Spleen (tissue), 11 donors: ENCODE measurements around the gene UBQLN4. TPM values are rescaled to one million over a fixed set of nuclear protein-coding genes. Genes with fewer than 3 reads are reported as not detected.

Experiments
- DNase-seq: peaks from one replicate; pipeline ENCODE4 v3.0.0-alpha.2; 2020
- H3K27ac ChIP-seq, 8 donors: fragments of 200-600 bp; sonication (generic) in 7 of 8; 1 replicate in 4 of 8; 2 replicates in 4 of 8; pipeline versions ENCODE4 v1.5.0 to v1.8.0; 2016 to 2021; ENCODE audit warnings: inconsistent platforms in 4 of 8, mild to moderate bottlenecking in 4 of 8, moderate library complexity in 1 of 8
- H3K27me3 ChIP-seq, 7 donors: fragments of 200-600 bp; sonication (generic) in 6 of 7; replicated peaks in 1 of 7; 1 replicate in 4 of 7; 2 replicates in 3 of 7; pipeline versions ENCODE4 v1.5.0 to v1.8.0; 2016 to 2021; ENCODE audit warnings: inconsistent platforms in 3 of 7, mild to moderate bottlenecking in 1 of 7
- H3K36me3 ChIP-seq, 6 donors: fragments of 200-600 bp; sonication (generic) in 5 of 6; 1 replicate in 4 of 6; 2 replicates in 2 of 6; pipeline versions ENCODE4 v1.5.0 to v1.8.0; 2016 to 2021; ENCODE audit warnings: inconsistent platforms in 2 of 6
- H3K4me1 ChIP-seq, 6 donors: fragments of 200-600 bp; sonication (generic) in 5 of 6; 1 replicate in 3 of 6; 2 replicates in 3 of 6; pipeline versions ENCODE4 v1.5.0 to v1.8.0; 2016 to 2021; ENCODE audit warnings: inconsistent platforms in 3 of 6
- H3K4me3 ChIP-seq, 8 donors: fragments of 200-600 bp; sonication (generic) in 7 of 8; 1 replicate in 4 of 8; 2 replicates in 4 of 8; pipeline versions ENCODE4 v1.5.0 to v1.8.0; 2016 to 2021; ENCODE audit warnings: inconsistent platforms in 4 of 8, mild to moderate bottlenecking in 4 of 8, moderate library complexity in 2 of 8
- H3K9me3 ChIP-seq, 8 donors: fragments of 200-600 bp; sonication (generic) in 7 of 8; 1 replicate in 4 of 8; 2 replicates in 4 of 8; pipeline versions ENCODE4 v1.5.0 to v1.8.0; 2016 to 2021; ENCODE audit warnings: inconsistent platforms in 4 of 8
- CTCF ChIP-seq, 11 experiments: fragments of 200-600 bp in 7 of 11; fragments of 450-650 bp in 4 of 11; sonication (generic) in 4 of 11; IDR thresholded peaks in 8 of 11; conservative IDR thresholded peaks in 3 of 11; 1 replicate in 7 of 11; 2 replicates in 4 of 11; pipeline versions ENCODE4 v1.4.0 to v1.8.0; 2016 to 2021; ENCODE audit warnings: antibody characterized with exemption in 11 of 11, inconsistent platforms in 4 of 11, mild to moderate bottlenecking in 1 of 11
- POLR2A ChIP-seq, 3 donors: fragments of 450-650 bp; IDR thresholded peaks; one replicate each; pipeline ENCODE4 v1.5.1; 2017; ENCODE audit warnings: antibody characterized with exemption in 3 of 3, mild to moderate bottlenecking in 1 of 3
- POLR2AphosphoS5 ChIP-seq, 3 donors: sonication (generic); formaldehyde crosslinking; IDR thresholded peaks; one replicate each; pipeline ENCODE4 v1.5.1; 2017; ENCODE audit warnings: antibody characterized with exemption in 3 of 3
- WGBS, 5 donors: extraction: QIAGEN DNeasy Blood & Tissue Kit in 3 of 5; methylation state at CpG; one replicate each; pipeline versions ENCODE4 v1.1.5 to v1.1.7; 2013 to 2018; 5-methylcytosine and 5-hydroxymethylcytosine counted together
- intact Hi-C: fragments of 100-400 bp; cut with DNase I; formaldehyde crosslinking; loops from one replicate; pipeline ENCODE4 v1.15.0; 2023; ENCODE audit warnings: low total_unique reads
- polyA plus RNA-seq, 3 donors: library from polyadenylated mRNA; stranded (reverse); fragments of 200-250 nt; gene quantifications; one replicate each; pipeline ENCODE4 v1.2.1, GENCODE V29; 2013
- total RNA-seq, 7 donors: library from RNA; depleted of rRNA in 3 of 7; stranded (reverse); fragments of >200 nt in 3 of 7; fragmentation: NEBNext Ultra II Directional in 4 of 7; extraction: Animal tissue kit (Norgen Biotek cat#: 25700) in 4 of 7; gene quantifications; one replicate each; pipeline versions ENCODE4 v1.1.0 to v1.2.1, GENCODE V29; 2016 to 2021
- donor health status: healthy with polysubstance abuse.
- donor health status: DM: no; HTN: no; CAD: no; lungs with moderate emphysema.
- donor health status: DM: no; HTN: no; CAD: no.
- donor health status: Bipolar disorder and iron deficiency.
- donor health status: healthy.
- donor health status: DM: no; HTN: no; CAD: no.
- donor health status: DM: yes; HTN: yes; CAD: no.

UBQLN4 gene
- total and polyA plus RNA-seq, 10 donors, result 11.2 to 26.4 (median 19.5) TPM

- Histone ChIP-seq H3K36me3 (peaks cover 3 to 41% (median 32%) of the 10 kb centered on the region in 6 donors), H3K27me3 (no peaks in the 10 kb centered on the region), H3K9me3 (no peaks in the 10 kb centered on the region), H3K4me3 (no peak overlapping the region), H3K4me1 (peaks cover 0 to 11% (median 0%) of the 10 kb centered on the region in 6 donors), H3K27ac (peak overlapping the region in 3 of 8 donors; percentile 4 to 51 (median 11))
- 52 to 63% (median 61%) methylated on average over 4 of the region's 4 CpGs for whole genome bisulfite sequencing, 5 donors
- no peak for TF ChIP-seq CTCF (IDR thresholded peaks at IDR 0.05 in 8 of 11, conservative IDR thresholded peaks at IDR 0.05 in 3 of 11)
- no peak for TF ChIP-seq POLR2A (IDR thresholded peaks at IDR 0.05)
- DNase-seq, result peak; percentile 44
- intact Hi-C loops, result no loop called here
Observed at GRCh38 chr1:156004843-156005584, 48.6 kb downstream of the UBQLN4 start.

GRCh38 chr1:156003923-156004188, 49.7 kb downstream of the UBQLN4 start:
- Histone ChIP-seq H3K4me3 (no peak overlapping the region), H3K4me1 (peaks cover 0 to 11% (median 0%) of the 10 kb centered on the region in 6 donors), H3K9me3 (no peaks in the 10 kb centered on the region), H3K36me3 (peaks cover 0 to 29% (median 21%) of the 10 kb centered on the region in 6 donors), H3K27me3 (no peaks in the 10 kb centered on the region), H3K27ac (no peak overlapping the region)
- TF ChIP-seq POLR2A (IDR thresholded peaks at IDR 0.05) (no peak), CTCF (IDR thresholded peaks at IDR 0.05 in 8 of 11, conservative IDR thresholded peaks at IDR 0.05 in 3 of 11) (no peak), POLR2AphosphoS5 (IDR thresholded peaks at IDR 0.05) (no peak)
- intact Hi-C loops, result no loop called here
- 39 to 84% (median 46%) methylated on average over 2 of the region's 2 CpGs for WGBS, 5 donors
- DNase-seq, result no peak

GRCh38 chr1:156002188-156002911, 51.2 kb downstream of the UBQLN4 start:
- peaks cover 0 to 11% (median 0%) of the 10 kb centered on the region in 6 donors for H3K4me1 ChIP-seq
- no peak for DNase-seq
- intact Hi-C loops, result no loop called here
- TF ChIP-seq POLR2AphosphoS5 (IDR thresholded peaks at IDR 0.05) (no peak), POLR2A (IDR thresholded peaks at IDR 0.05) (no peak), CTCF (IDR thresholded peaks at IDR 0.05 in 8 of 11, conservative IDR thresholded peaks at IDR 0.05 in 3 of 11) (no peak)
- H3K27ac ChIP-seq, result no peak overlapping the region
- H3K36me3 ChIP-seq, result peaks cover 0 to 14% (median 8%) of the 10 kb centered on the region in 6 donors
- WGBS, 5 donors, result 66 to 90% (median 75%) methylated on average over 3 of the region's 3 CpGs
- H3K27me3 ChIP-seq, result no peaks in the 10 kb centered on the region
- H3K9me3 ChIP-seq, result no peaks in the 10 kb centered on the region
- no peak overlapping the region for H3K4me3 ChIP-seq

- TF ChIP-seq POLR2A (IDR thresholded peaks at IDR 0.05) (no peak), POLR2AphosphoS5 (IDR thresholded peaks at IDR 0.05) (no peak), CTCF (IDR thresholded peaks at IDR 0.05 in 8 of 11, conservative IDR thresholded peaks at IDR 0.05 in 3 of 11) (no peak)
- Histone ChIP-seq H3K9me3 (no peaks in the 10 kb centered on the region), H3K36me3 (peaks cover 0 to 8% (median 2%) of the 10 kb centered on the region in 6 donors), H3K4me1 (peaks cover 0 to 11% (median 0%) of the 10 kb centered on the region in 6 donors), H3K4me3 (no peak overlapping the region), H3K27ac (no peak overlapping the region), H3K27me3 (no peaks in the 10 kb centered on the region)
- intact Hi-C loops, result no loop called here
- DNase-seq, result no peak
- WGBS, 5 donors, result 56 to 80% (median 66%) methylated on average over 4 of the region's 4 CpGs
Observed at GRCh38 chr1:156001662-156002171, 51.9 kb downstream of the UBQLN4 start.
